ENCODE results near the gene ITGBL1.

GRCh38 chr13:101728021-101728420, 275.5 kb downstream of the ITGBL1 start:
- TF ChIP-seq CTCF (IDR thresholded peaks at IDR 0.05), result no peak
- TF ChIP-seq POLR2A (IDR thresholded peaks at IDR 0.05), result no peak
- no peak for TF ChIP-seq EP300 (IDR thresholded peaks at IDR 0.05)

Measured in ovary (tissue), 3 donors.